ENCODE results near the gene LCN12. TPM values are rescaled to one million over a fixed set of nuclear protein-coding genes. Genes with fewer than 3 reads are reported as not detected.

LCN12 gene
- total RNA-seq, 1 donor from 2014 or later: not detected

GRCh38 chr9:136957461-136957860 lies 5.4 kb downstream of the LCN12 start:
- no peak for DNase-seq (ENCODE audit: low spot score)

- no peak for DNase-seq (ENCODE audit: low spot score)
These were observed 5.8 kb downstream of the LCN12 start for GRCh38 chr9:136957901-136958300.

- DNase-seq (ENCODE audit: low spot score): no peak
These were observed 6.4 kb downstream of the LCN12 start for GRCh38 chr9:136958473-136958872.

- no peak for DNase-seq (ENCODE audit: low spot score)
These were observed 7.1 kb downstream of the LCN12 start for GRCh38 chr9:136958898-136959850.

GRCh38 chr9:136960212-136960937 lies 8.3 kb downstream of the LCN12 start:
- no peak for DNase-seq (ENCODE audit: low spot score)

- DNase-seq (ENCODE audit: low spot score): no peak
These were observed 8.8 kb downstream of the LCN12 start for GRCh38 chr9:136960938-136961275.

GRCh38 chr9:136961279-136962065 lies 9.4 kb downstream of the LCN12 start:
- DNase-seq (ENCODE audit: low spot score): no peak

GRCh38 chr9:136962163-136962562 lies 10.1 kb downstream of the LCN12 start:
- no peak for DNase-seq (ENCODE audit: low spot score)

GRCh38 chr9:136962701-136963248 lies 10.7 kb downstream of the LCN12 start:
- DNase-seq (ENCODE audit: low spot score): no peak

GRCh38 chr9:136963341-136963740 lies 11.3 kb downstream of the LCN12 start:
- no peak for DNase-seq (ENCODE audit: low spot score)

- DNase-seq (ENCODE audit: low spot score): no peak
These were observed 11.7 kb downstream of the LCN12 start for GRCh38 chr9:136963751-136964150.

GRCh38 chr9:136964171-136964689 lies 12.2 kb downstream of the LCN12 start:
- DNase-seq (ENCODE audit: low spot score): no peak

- DNase-seq (ENCODE audit: low spot score): no peak
These were observed 12.9 kb downstream of the LCN12 start for GRCh38 chr9:136964833-136965422.

- DNase-seq (ENCODE audit: low spot score): no peak
These were observed 13.9 kb downstream of the LCN12 start for GRCh38 chr9:136965771-136966484.

GRCh38 chr9:136968333-136969127 lies 16.5 kb downstream of the LCN12 start:
- no peak for DNase-seq (ENCODE audit: low spot score)

GRCh38 chr9:136969150-136969549 lies 17.1 kb downstream of the LCN12 start:
- DNase-seq (ENCODE audit: low spot score): no peak

GRCh38 chr9:136969774-136970173 lies 17.7 kb downstream of the LCN12 start:
- no peak for DNase-seq (ENCODE audit: low spot score)

- no peak for DNase-seq (ENCODE audit: low spot score)
These were observed 18.3 kb downstream of the LCN12 start for GRCh38 chr9:136970361-136970760.

GRCh38 chr9:136971746-136972145 lies 19.7 kb downstream of the LCN12 start:
- DNase-seq (ENCODE audit: low spot score): no peak
